SH-SY5Y (cell line): Measurements from ENCODE around the gene SPECC1L.

ENCODE experiments used
- GATA2 ChIP-seq: IDR thresholded peaks from 2 replicates; pipeline ENCODE4 v1.6.1; 2011; ENCODE audit warnings: mild to moderate bottlenecking, low read depth, low read length
- GATA3 ChIP-seq: IDR thresholded peaks from 2 replicates; pipeline ENCODE4 v1.6.1; 2011; ENCODE audit warnings: low read depth, mild to moderate bottlenecking, low read length, moderate library complexity

Gene SPECC1L

GRCh38 chr22:24426851-24427499 is 156.3 kb downstream of the SPECC1L start:
- no peak for TF ChIP-seq GATA3
- no peak for TF ChIP-seq GATA2

- TF ChIP-seq GATA3 (no peak), GATA2 (no peak)
Measured at GRCh38 chr22:24427500-24428164, 157.0 kb downstream of the SPECC1L start, which contains the start of gene ADORA2A. TSS of gene ADORA2A (plus strand) at chr22:24427599. CDS start at chr22:24433405, 5,806 bp downstream.

GRCh38 chr22:24428751-24429410 is 158.2 kb downstream of the SPECC1L start:
- TF ChIP-seq GATA3, result no peak

- TF ChIP-seq GATA2, result no peak
- TF ChIP-seq GATA3, result no peak
Measured at GRCh38 chr22:24429411-24430365, 159.1 kb downstream of the SPECC1L start.

- TF ChIP-seq GATA3, result no peak
- no peak for TF ChIP-seq GATA2
Measured at GRCh38 chr22:24430431-24431308, 160.0 kb downstream of the SPECC1L start.

- TF ChIP-seq GATA2 (no peak), GATA3 (no peak)
Measured at GRCh38 chr22:24431309-24432034, 160.8 kb downstream of the SPECC1L start.

- TF ChIP-seq GATA2 (no peak), GATA3 (no peak)
Measured at GRCh38 chr22:24432059-24432853, 161.6 kb downstream of the SPECC1L start.

GRCh38 chr22:24433001-24433827 is 162.6 kb downstream of the SPECC1L start:
- TF ChIP-seq GATA3 (no peak), GATA2 (no peak)

- TF ChIP-seq GATA3 (no peak), GATA2 (no peak)
Measured at GRCh38 chr22:24433828-24434470, 163.3 kb downstream of the SPECC1L start.
